Esophagus squamous epithelium (tissue), 5 donors: ENCODE data around the gene KCNC2. TPM values are rescaled to one million over a fixed set of nuclear protein-coding genes. Genes with fewer than 3 reads are reported as not detected.

Experiments
- DNase-seq: peaks from one replicate; lab custom pipeline; 2025; lab: John Stamatoyannopoulos, UW
- H3K27ac ChIP-seq, 4 donors: fragments of 200-600 bp; sonication (generic); one replicate each; pipeline ENCODE4 v1.5.1; 2016 to 2019; ENCODE audit warnings: mild to moderate bottlenecking in 1 of 4
- H3K27me3 ChIP-seq, 4 donors: fragments of 200-600 bp; sonication (generic); 1 replicate in 3 of 4; 2 replicates in 1 of 4; pipeline versions ENCODE4 v1.5.1 to v1.6.0; 2017 to 2021; ENCODE audit warnings: antibody characterized with exemption in 1 of 4
- H3K36me3 ChIP-seq, 3 donors: fragments of 200-600 bp; sonication (generic); one replicate each; pipeline ENCODE4 v1.5.1; 2016 to 2019
- H3K4me1 ChIP-seq, 3 donors: fragments of 200-600 bp; sonication (generic); one replicate each; pipeline ENCODE4 v1.5.1; 2017 to 2019
- H3K4me3 ChIP-seq, 4 donors: fragments of 200-600 bp; sonication (generic); 1 replicate in 3 of 4; 2 replicates in 1 of 4; pipeline ENCODE4 v1.5.1; 2016 to 2019; ENCODE audit warnings: mild to moderate bottlenecking in 2 of 4, moderate library complexity in 1 of 4
- H3K9me3 ChIP-seq, 3 donors: fragments of 200-600 bp; sonication (generic); one replicate each; pipeline ENCODE4 v1.5.1; 2016 to 2019
- CTCF ChIP-seq, 6 experiments: fragments of 450-650 bp in 4 of 6; fragments of 200-600 bp in 2 of 6; sonication (generic) in 2 of 6; IDR thresholded peaks; one replicate each; pipeline ENCODE4 v1.5.1; 2016 to 2019; ENCODE audit warnings: antibody characterized with exemption in 6 of 6, mild to moderate bottlenecking in 4 of 6, moderate library complexity in 4 of 6
- POLR2A ChIP-seq, 4 donors: fragments of 450-650 bp; IDR thresholded peaks; one replicate each; pipeline ENCODE4 v1.6.1; 2017; ENCODE audit warnings: antibody characterized with exemption in 4 of 4, mild to moderate bottlenecking in 4 of 4, moderate library complexity in 3 of 4
- WGBS, 2 donors: methylation state at CpG; one replicate each; pipeline ENCODE4 v1.1.5; 2018; 5-methylcytosine and 5-hydroxymethylcytosine counted together
- intact Hi-C: fragments of 100-400 bp; cut with DNase I; formaldehyde crosslinking; loops from one replicate; pipeline ENCODE4 v1.15.0; 2022
- total RNA-seq, 4 donors: library from RNA; depleted of rRNA; stranded (reverse); fragments of >200 nt; gene quantifications; one replicate each; pipeline ENCODE4 v1.1.0, GENCODE V29; 2016
- donor health status: DM: yes; HTN: yes; CAD: no.

KCNC2 gene
- total RNA-seq, 4 donors from 2014 or later = not detected

- TF ChIP-seq CTCF (IDR thresholded peaks at IDR 0.05) (no peak), POLR2A (IDR thresholded peaks at IDR 0.05) (no peak)
- no peak for DNase-seq
- H3K4me1 ChIP-seq = no peaks in the 10 kb centered on the region
- no peaks in the 10 kb centered on the region for H3K27me3 ChIP-seq
- H3K4me3 ChIP-seq = no peak overlapping the region
- no peaks in the 10 kb centered on the region for H3K9me3 ChIP-seq
- no peak overlapping the region for H3K27ac ChIP-seq
- H3K36me3 ChIP-seq = no peaks in the 10 kb centered on the region
- intact Hi-C loops = no loop called here
- 86 to 94% methylated on average over 5 to 6 of the region's 6 CpGs for WGBS, 2 donors
Measured at GRCh38 chr12:75103822-75104221, 105.8 kb downstream of the KCNC2 start.

- Histone ChIP-seq H3K4me1 (no peaks in the 10 kb centered on the region), H3K27ac (no peak overlapping the region), H3K4me3 (no peak overlapping the region), H3K27me3 (no peaks in the 10 kb centered on the region), H3K36me3 (no peaks in the 10 kb centered on the region), H3K9me3 (no peaks in the 10 kb centered on the region)
- WGBS, 2 donors = 82 to 84% methylated on average over 3 of the region's 3 CpGs
- intact Hi-C loops = no loop called here
- DNase-seq = no peak
- TF ChIP-seq POLR2A (IDR thresholded peaks at IDR 0.05) = no peak
- TF ChIP-seq CTCF (IDR thresholded peaks at IDR 0.05) = no peak
Measured at GRCh38 chr12:75101781-75102180, 107.9 kb downstream of the KCNC2 start.

GRCh38 chr12:75099210-75099609 is 110.4 kb downstream of the KCNC2 start:
- TF ChIP-seq POLR2A (IDR thresholded peaks at IDR 0.05) (no peak), CTCF (IDR thresholded peaks at IDR 0.05) (no peak)
- no peaks in the 10 kb centered on the region for H3K4me1 ChIP-seq
- H3K4me3 ChIP-seq = no peak overlapping the region
- intact Hi-C loops = no loop called here
- no peaks in the 10 kb centered on the region for H3K9me3 ChIP-seq
- no peaks in the 10 kb centered on the region for H3K27me3 ChIP-seq
- no peaks in the 10 kb centered on the region for H3K36me3 ChIP-seq
- no peak for DNase-seq
- H3K27ac ChIP-seq = no peak overlapping the region

- Histone ChIP-seq H3K27ac (no peak overlapping the region), H3K27me3 (no peaks in the 10 kb centered on the region), H3K36me3 (no peaks in the 10 kb centered on the region), H3K4me1 (no peaks in the 10 kb centered on the region), H3K9me3 (no peaks in the 10 kb centered on the region), H3K4me3 (no peak overlapping the region)
- intact Hi-C loops = no loop called here
- TF ChIP-seq POLR2A (IDR thresholded peaks at IDR 0.05) (no peak), CTCF (IDR thresholded peaks at IDR 0.05) (no peak)
- DNase-seq = no peak
Measured at GRCh38 chr12:75097003-75097402, 112.6 kb downstream of the KCNC2 start.

GRCh38 chr12:75087654-75088053 is 122.0 kb downstream of the KCNC2 start:
- H3K27ac ChIP-seq = no peak overlapping the region
- H3K4me3 ChIP-seq = no peak overlapping the region
- no peaks in the 10 kb centered on the region for H3K27me3 ChIP-seq
- intact Hi-C loops = no loop called here
- no peak for DNase-seq
- no peak for TF ChIP-seq CTCF (IDR thresholded peaks at IDR 0.05)
- no peak for TF ChIP-seq POLR2A (IDR thresholded peaks at IDR 0.05)
- WGBS, 2 donors = 35 to 42% methylated on average over 1 of the region's 1 CpG
- no peaks in the 10 kb centered on the region for H3K4me1 ChIP-seq
- no peaks in the 10 kb centered on the region for H3K9me3 ChIP-seq
- no peaks in the 10 kb centered on the region for H3K36me3 ChIP-seq
